Astrocyte (in vitro differentiated cells and primary cell): ENCODE measurements around the gene POLR2E.

ENCODE experiments used
- CTCF ChIP-seq: IDR thresholded peaks from 2 replicates; pipeline ENCODE4 v1.5.1; 2011; ENCODE audit warnings: low read depth, mild to moderate bottlenecking, inconsistent platforms, low read length, moderate library complexity; ENCODE audit not compliant: insufficient read depth
- EZH2 ChIP-seq: IDR thresholded peaks from 2 replicates; pipeline ENCODE4 v1.6.1; 2012; ENCODE audit warnings: mild to moderate bottlenecking, low read length, inconsistent platforms; ENCODE audit not compliant: insufficient read depth

GRCh38 chr19:1076046-1076386 lies 19.2 kb downstream of the POLR2E start:
- TF ChIP-seq CTCF = no peak
- TF ChIP-seq EZH2 = no peak
